ENCODE measurements around the gene VAMP3. TPM values are rescaled to one million over a fixed set of nuclear protein-coding genes. Genes with fewer than 3 reads are reported as not detected.

The VAMP3 gene
- total and polyA plus RNA-seq, 9 of the 15 experiments (the other 6 are each of a cell fraction or from before 2014, with no cell fraction given), result 27.1 to 71.3 (median 47.5) TPM

- ChIA-PET POLR2A (interaction anchor here (0.6 to 1.4 kb wide), 4 partner anchors 11 to 1301 kb away, joined by 3 to 6 read pairs (median 3); no protein-coding TSS in a partner anchor), CTCF (ENCODE audit: low intra/inter-chr PET ratio) (interaction anchor here (6.1 kb wide), 1 partner anchor 81 kb away, joined by 58 read pairs; no protein-coding TSS in a partner anchor)
- 2% methylated on average over 5 of the region's 5 CpGs for WGBS (ENCODE audit: insufficient coverage, low coverage, missing lambda C conversion rate)
- ATAC-seq, result no peak
- no peak overlapping the region for H3K4me2 ChIP-seq (ENCODE audit: insufficient read depth, low read length)
- H3K9ac ChIP-seq (ENCODE audit: insufficient read depth in 1 of 2, low read depth in 2 of 2, low read length in 2 of 2), result no peak overlapping the region
- H3K27ac ChIP-seq (ENCODE audit: extremely low read depth, low read depth, low read length), result no peak overlapping the region
- H3K36me3 ChIP-seq (ENCODE audit: control insufficient read depth, insufficient read depth, low read length), result no peaks in the 10 kb centered on the region
- H3K27me3 ChIP-seq (ENCODE audit: control insufficient read depth in 2 of 2, insufficient read depth in 2 of 2, low read length in 2 of 2), result peaks cover 44 to 49% of the 10 kb centered on the region in 2 experiments
- no peak overlapping the region for H3K4me3 ChIP-seq
- 0 out of 2 replicates have a peak, but pooled peaks cover 5% of the 10 kb centered on the region for H4K20me1 ChIP-seq (replicated peaks; ENCODE audit: control insufficient read depth, insufficient read depth, low read length)
- no peak for TF ChIP-seq ZKSCAN1 (IDR thresholded peaks at IDR 0.05; ENCODE audit: low read depth, low read length)
- TF ChIP-seq TCFL5 (CRISPR knock-in tag; conservative IDR thresholded peaks at IDR 0.05), result no peak
- no peak for TF ChIP-seq ARNT (IDR thresholded peaks at IDR 0.05)
- no peak for TF ChIP-seq MEIS2 (IDR thresholded peaks at IDR 0.05; ENCODE audit: partially characterized antibody)
- TF ChIP-seq NFIC (IDR thresholded peaks at IDR 0.05), result peak; percentile 56
- no peak for TF ChIP-seq AFF1 (IDR thresholded peaks at IDR 0.05; ENCODE audit: low read depth in 1 of 2, partially characterized antibody in 2 of 2)
- TF ChIP-seq DDX20 (tag; IDR thresholded peaks at IDR 0.05; ENCODE audit: low read depth), result no peak
- no peak for TF ChIP-seq SMAD1 (IDR thresholded peaks at IDR 0.05; ENCODE audit: low read depth, low read length, partially characterized antibody)
- TF ChIP-seq, protein P1, sequence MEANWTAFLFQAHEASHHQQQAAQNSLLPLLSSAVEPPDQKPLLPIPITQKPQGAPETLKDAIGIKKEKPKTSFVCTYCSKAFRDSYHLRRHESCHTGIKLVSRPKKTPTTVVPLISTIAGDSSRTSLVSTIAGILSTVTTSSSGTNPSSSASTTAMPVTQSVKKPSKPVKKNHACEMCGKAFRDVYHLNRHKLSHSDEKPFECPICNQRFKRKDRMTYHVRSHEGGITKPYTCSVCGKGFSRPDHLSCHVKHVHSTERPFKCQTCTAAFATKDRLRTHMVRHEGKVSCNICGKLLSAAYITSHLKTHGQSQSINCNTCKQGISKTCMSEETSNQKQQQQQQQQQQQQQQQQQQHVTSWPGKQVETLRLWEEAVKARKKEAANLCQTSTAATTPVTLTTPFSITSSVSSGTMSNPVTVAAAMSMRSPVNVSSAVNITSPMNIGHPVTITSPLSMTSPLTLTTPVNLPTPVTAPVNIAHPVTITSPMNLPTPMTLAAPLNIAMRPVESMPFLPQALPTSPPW (CRISPR knock-in tag; IDR thresholded peaks at IDR 0.05), result no peak
- no peak for TF ChIP-seq RBBP5 (IDR thresholded peaks at IDR 0.05; ENCODE audit: borderline replicate concordance, insufficient read depth, low read length, poor library complexity, severe bottlenecking)
- no peak for TF ChIP-seq ZNF274 (IDR thresholded peaks at IDR 0.05; ENCODE audit: borderline replicate concordance, low read depth, low read length)
- 0 out of 2 replicates have a peak, but pooled peaks have one; percentile 11 for TF ChIP-seq BMI1 (IDR thresholded peaks at IDR 0.05; ENCODE audit: low read length)
- no peak for TF ChIP-seq RFX1 (IDR thresholded peaks at IDR 0.05)
- TF ChIP-seq ZNF41 (CRISPR knock-in tag; conservative IDR thresholded peaks at IDR 0.05), result no peak
- no peak for TF ChIP-seq HBP1 (CRISPR knock-in tag; IDR thresholded peaks at IDR 0.05)
- TF ChIP-seq TEAD2 (tag; IDR thresholded peaks at IDR 0.05), result no peak
- no peak for TF ChIP-seq CBX1 (IDR thresholded peaks at IDR 0.05; ENCODE audit: low read depth)
- no peaks in the 10 kb centered on the region for H3K9me3 ChIP-seq (replicated peaks; ENCODE audit: control insufficient read depth, insufficient read depth, low read depth, low read length)
- in situ Hi-C loops (cut with MboI) (no loop called here), intact Hi-C loops (cut with micrococcal nuclease) (no loop called here)
- H3K9me1 ChIP-seq (ENCODE audit: control insufficient read depth, insufficient read depth, low read length), result no peaks in the 10 kb centered on the region
- no peak overlapping the region for H2AFZ ChIP-seq (ENCODE audit: low read depth, low read length)
- BruUV-seq (replicated peaks), result no TSS peak
- no peak for DNase-seq (ENCODE audit: extremely low read depth in 1 of 4, low spot score in 3 of 4)
- FAIRE-seq, result no peak
- no peaks in the 10 kb centered on the region for H3K4me1 ChIP-seq (replicated peaks in 1 of 2; ENCODE audit: control insufficient read depth in 2 of 2, insufficient read depth in 2 of 2, low read length in 2 of 2)
- H3K79me2 ChIP-seq (ENCODE audit: control insufficient read depth, insufficient read depth, low read length), result no peaks in the 10 kb centered on the region
Observed at GRCh38 chr1:7749126-7749525, 22.0 kb upstream of the VAMP3 start.
